SK-N-SH (cell line): ENCODE measurements around the gene SCYL1. TPM values are rescaled to one million over a fixed set of nuclear protein-coding genes. Genes with fewer than 3 reads are reported as not detected.

ENCODE experiments used
- ELF1 ChIP-seq: IDR thresholded peaks from 2 replicates; pipeline ENCODE4 v1.4.0; 2012
- EP300 ChIP-seq, 2 experiments: IDR thresholded peaks; 2 replicates each; pipeline versions ENCODE4 v1.4.0 to v1.6.1; 2012; ENCODE audit warnings: borderline replicate concordance in 1 of 2, low read depth in 1 of 2, low read length in 1 of 2
- FOSL2 ChIP-seq: IDR thresholded peaks from 2 replicates; pipeline ENCODE4 v1.4.0; 2012; ENCODE audit warnings: low read depth, mild to moderate bottlenecking, moderate library complexity, borderline replicate concordance
- GATA2 ChIP-seq: sonication (generic); formaldehyde crosslinking; IDR thresholded peaks from 2 replicates; pipeline ENCODE4 v1.5.0; 2020; ENCODE audit warnings: mild to moderate bottlenecking, missing genetic modification reagents
- IRF3 ChIP-seq: fragments of 150-350 bp; IDR thresholded peaks from 2 replicates; pipeline ENCODE4 v1.6.1; 2016; ENCODE audit warnings: mild to moderate bottlenecking, low read depth, low read length
- MEF2A ChIP-seq: IDR thresholded peaks from 2 replicates; pipeline ENCODE4 v1.4.0; 2012; ENCODE audit warnings: low read depth, borderline replicate concordance
- MXI1 ChIP-seq: IDR thresholded peaks from 2 replicates; pipeline ENCODE4 v1.6.1; 2012; ENCODE audit warnings: mild to moderate bottlenecking, low read depth, low read length, improper control_type of control experiment
- NFIC ChIP-seq: IDR thresholded peaks from 2 replicates; pipeline ENCODE4 v1.4.0; 2012; ENCODE audit warnings: borderline replicate concordance
- NRF1 ChIP-seq: IDR thresholded peaks from 2 replicates; pipeline ENCODE4 v1.6.1; 2012; ENCODE audit warnings: low read depth, mild to moderate bottlenecking, low read length
- PBX3 ChIP-seq: IDR thresholded peaks from 2 replicates; pipeline ENCODE4; 2012
- POLR2AphosphoS5 ChIP-seq: IDR thresholded peaks from 2 replicates; pipeline ENCODE4 v1.6.1; 2012; ENCODE audit warnings: low read depth, low read length
- RAD21 ChIP-seq: IDR thresholded peaks from 2 replicates; pipeline ENCODE4 v1.6.1; 2012; ENCODE audit warnings: mild to moderate bottlenecking, low read length
- REST ChIP-seq: IDR thresholded peaks from 2 replicates; pipeline ENCODE4 v1.6.1; 2012; ENCODE audit warnings: mild to moderate bottlenecking, low read depth, low read length, moderate library complexity
- RFX5 ChIP-seq: IDR thresholded peaks from 2 replicates; pipeline ENCODE4 v1.6.1; 2012; ENCODE audit warnings: mild to moderate bottlenecking, improper control_type of control experiment, low read length
- RXRA ChIP-seq: IDR thresholded peaks from 2 replicates; pipeline ENCODE4 v1.4.0; 2012; ENCODE audit warnings: low read depth, mild to moderate bottlenecking, borderline replicate concordance
- SMC3 ChIP-seq: IDR thresholded peaks from 2 replicates; pipeline ENCODE4 v1.6.1; 2012; ENCODE audit warnings: low read depth, low read length, improper control_type of control experiment
- TEAD4 ChIP-seq: IDR thresholded peaks from 2 replicates; pipeline ENCODE4 v1.4.0; 2012; ENCODE audit warnings: mild to moderate bottlenecking, borderline replicate concordance; ENCODE audit not compliant: insufficient read depth
- USF2 ChIP-seq: fragments of 150-350 bp; IDR thresholded peaks from 2 replicates; pipeline ENCODE4 v1.6.1; 2017; ENCODE audit warnings: antibody characterized with exemption, low read length, low read depth, borderline replicate concordance
- YY1 ChIP-seq: IDR thresholded peaks from 2 replicates; pipeline ENCODE4 v1.4.0; 2012; ENCODE audit warnings: low read depth, mild to moderate bottlenecking
- polyA plus RNA-seq, 3 experiments: library from polyadenylated mRNA; depleted of rRNA; stranded (reverse); fragments of >200 nt; gene quantifications; 2 replicates each; pipeline ENCODE4 v1.2.3, GENCODE V29; 2012
- TF ChIP-seq, protein P1 (sequence below): IDR thresholded peaks from 2 replicates; pipeline ENCODE4 v1.4.0; 2012; ENCODE audit warnings: low read depth

Gene SCYL1
- polyA plus RNA-seq, 1 of the 3 experiments (the other 2 are of a cell fraction), result 79.9 TPM

GRCh38 chr11:65569973-65570918 is 45.4 kb downstream of the SCYL1 start, which contains the start of gene ZNRD2 (continued):
- peak; percentile 73; the same call in 1 of the 2 replicates for TF ChIP-seq ELF1
- TF ChIP-seq, protein P1, sequence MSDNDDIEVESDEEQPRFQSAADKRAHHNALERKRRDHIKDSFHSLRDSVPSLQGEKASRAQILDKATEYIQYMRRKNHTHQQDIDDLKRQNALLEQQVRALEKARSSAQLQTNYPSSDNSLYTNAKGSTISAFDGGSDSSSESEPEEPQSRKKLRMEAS, result peak; percentile 84
- TF ChIP-seq NRF1, result peak; percentile 83
- TF ChIP-seq REST, result peak; percentile 20; the same call in 1 of the 2 replicates
- peak; percentile 91 for TF ChIP-seq YY1
- TF ChIP-seq RAD21, result peak; percentile 62
- no peak; the same call in 1 of the 2 replicates for TF ChIP-seq RXRA
- TF ChIP-seq MXI1, result peak; percentile 95
- no peak for TF ChIP-seq MEF2A
- TF ChIP-seq EP300 (IDR thresholded peaks at IDR 0.05; ENCODE audit: borderline replicate concordance in 1 of 2, low read depth in 1 of 2, low read length in 1 of 2), result no peak; a peak in 1 of 4 replicates
- no peak for TF ChIP-seq GATA2 (CRISPR knock-in tag)
- TF ChIP-seq FOSL2, result no peak
- TF ChIP-seq USF2, result no peak
- peak; percentile 58 for TF ChIP-seq SMC3
- no peak for TF ChIP-seq TEAD4
- TF ChIP-seq PBX3, result peak; percentile 76
- no peak for TF ChIP-seq IRF3
- TF ChIP-seq RFX5, result no peak
- peak; percentile 60 for TF ChIP-seq POLR2AphosphoS5
- TF ChIP-seq NFIC, result peak; percentile 31; the same call in 1 of the 2 replicates
